ENCODE results near the gene SLC14A1.

DNA sequence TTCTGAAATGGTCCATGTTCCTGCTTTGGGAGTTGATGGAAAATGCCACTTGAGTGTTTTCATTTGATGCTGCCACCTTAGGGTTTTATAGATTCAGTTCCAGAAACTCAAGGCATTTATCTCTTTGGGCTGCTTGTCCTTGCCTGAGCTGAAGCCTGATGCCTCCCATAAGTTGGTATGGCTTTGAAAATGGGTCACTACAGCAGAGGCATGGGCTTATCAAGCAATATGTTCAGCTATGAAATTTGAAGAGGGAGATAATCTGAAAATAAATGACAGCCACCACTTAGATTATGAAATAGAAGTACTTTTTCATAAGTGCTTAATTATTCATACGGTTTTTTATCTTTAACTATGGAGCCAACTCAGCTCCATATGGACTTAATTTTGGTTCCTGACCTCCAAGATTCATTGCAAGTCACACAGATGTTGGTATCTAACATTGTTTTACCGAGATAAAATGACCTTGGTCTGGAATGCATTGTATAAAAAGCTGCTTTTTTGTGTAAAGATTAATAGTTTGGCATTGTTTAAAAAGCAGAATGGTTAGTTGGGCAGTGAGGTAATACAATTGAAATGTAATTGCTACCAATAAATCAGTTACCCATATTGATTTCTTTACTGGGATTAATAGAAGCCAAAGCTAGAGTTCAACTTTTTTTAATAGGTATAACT lies 4.5 kb downstream of the SLC14A1 start:
- TF ChIP-seq RAD21 (IDR thresholded peaks at IDR 0.05; ENCODE audit: low read length) (no peak), BHLHE40 (IDR thresholded peaks at IDR 0.05; ENCODE audit: low read depth, low read length) (no peak), FOS (IDR thresholded peaks at IDR 0.05; ENCODE audit: low read depth, low read length) (no peak), RFX5 (IDR thresholded peaks at IDR 0.05; ENCODE audit: low read depth, low read length) (no peak), POLR2A (IDR thresholded peaks at IDR 0.05; ENCODE audit: low read depth, low read length) (no peak)
- TF ChIP-seq, protein P1, sequence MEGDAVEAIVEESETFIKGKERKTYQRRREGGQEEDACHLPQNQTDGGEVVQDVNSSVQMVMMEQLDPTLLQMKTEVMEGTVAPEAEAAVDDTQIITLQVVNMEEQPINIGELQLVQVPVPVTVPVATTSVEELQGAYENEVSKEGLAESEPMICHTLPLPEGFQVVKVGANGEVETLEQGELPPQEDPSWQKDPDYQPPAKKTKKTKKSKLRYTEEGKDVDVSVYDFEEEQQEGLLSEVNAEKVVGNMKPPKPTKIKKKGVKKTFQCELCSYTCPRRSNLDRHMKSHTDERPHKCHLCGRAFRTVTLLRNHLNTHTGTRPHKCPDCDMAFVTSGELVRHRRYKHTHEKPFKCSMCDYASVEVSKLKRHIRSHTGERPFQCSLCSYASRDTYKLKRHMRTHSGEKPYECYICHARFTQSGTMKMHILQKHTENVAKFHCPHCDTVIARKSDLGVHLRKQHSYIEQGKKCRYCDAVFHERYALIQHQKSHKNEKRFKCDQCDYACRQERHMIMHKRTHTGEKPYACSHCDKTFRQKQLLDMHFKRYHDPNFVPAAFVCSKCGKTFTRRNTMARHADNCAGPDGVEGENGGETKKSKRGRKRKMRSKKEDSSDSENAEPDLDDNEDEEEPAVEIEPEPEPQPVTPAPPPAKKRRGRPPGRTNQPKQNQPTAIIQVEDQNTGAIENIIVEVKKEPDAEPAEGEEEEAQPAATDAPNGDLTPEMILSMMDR (conservative IDR thresholded peaks at IDR 0.05; ENCODE audit: low read depth, low read length) = no peak
- TF ChIP-seq, protein P2, sequence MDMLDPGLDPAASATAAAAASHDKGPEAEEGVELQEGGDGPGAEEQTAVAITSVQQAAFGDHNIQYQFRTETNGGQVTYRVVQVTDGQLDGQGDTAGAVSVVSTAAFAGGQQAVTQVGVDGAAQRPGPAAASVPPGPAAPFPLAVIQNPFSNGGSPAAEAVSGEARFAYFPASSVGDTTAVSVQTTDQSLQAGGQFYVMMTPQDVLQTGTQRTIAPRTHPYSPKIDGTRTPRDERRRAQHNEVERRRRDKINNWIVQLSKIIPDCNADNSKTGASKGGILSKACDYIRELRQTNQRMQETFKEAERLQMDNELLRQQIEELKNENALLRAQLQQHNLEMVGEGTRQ (IDR thresholded peaks at IDR 0.05; ENCODE audit: low read depth, low read length) = no peak
